Muscle of leg (tissue), 11 donors: ENCODE measurements around the gene TMIGD1. TPM values are rescaled to one million over a fixed set of nuclear protein-coding genes. Genes with fewer than 3 reads are reported as not detected.

Experiments
- DNase-seq: peaks from one replicate; pipeline ENCODE4 v3.0.0; 2013
- H3K27ac ChIP-seq: one replicate; pipeline ENCODE4 v1.5.1; 2013; ENCODE audit warnings: mild to moderate bottlenecking, low read length, control low read depth
- H3K27me3 ChIP-seq: one replicate; pipeline ENCODE4 v1.6.1; 2013; ENCODE audit warnings: low read length; ENCODE audit not compliant: control insufficient read depth, insufficient read depth
- H3K36me3 ChIP-seq: one replicate; pipeline ENCODE4 v1.6.1; 2013; ENCODE audit warnings: low read length; ENCODE audit not compliant: control insufficient read depth, insufficient read depth
- H3K4me1 ChIP-seq: one replicate; pipeline ENCODE4 v1.6.1; 2013; ENCODE audit warnings: low read length; ENCODE audit not compliant: control insufficient read depth, insufficient read depth
- H3K4me3 ChIP-seq: one replicate; pipeline ENCODE4 v1.5.1; 2013; ENCODE audit warnings: low read length, control low read depth
- H3K9me3 ChIP-seq: replicated peaks from 2 replicates; pipeline ENCODE4 v1.6.1; 2013; ENCODE audit warnings: low read depth, low read length; ENCODE audit not compliant: control insufficient read depth
- WGBS: methylation state at CpG from one replicate; pipeline ENCODE4 v1.1.5; 2013; ENCODE audit warnings: missing lambda C conversion rate; ENCODE audit not compliant: insufficient coverage; 5-methylcytosine and 5-hydroxymethylcytosine counted together
- polyA plus RNA-seq, 8 donors: library from polyadenylated mRNA; unstranded; fragments of 120-200 nt; gene quantifications; one replicate each; pipeline versions ENCODE4 v1.2.1 to v1.2.3, GENCODE V29; 2013; ENCODE audit warnings: inconsistent platforms in 1 of 8, low replicate concordance in 1 of 8; ENCODE audit not compliant: insufficient read length in 8 of 8, insufficient read depth in 1 of 8
- total RNA-seq: library from RNA; stranded (reverse); fragments of 120-200 nt; gene quantifications from one replicate; pipeline ENCODE4 v1.2.4, GENCODE V29; 2013

The TMIGD1 gene
- total and polyA plus RNA-seq, 9 donors, result 0.41 to 0.56 TPM; not detected in 7

DNA sequence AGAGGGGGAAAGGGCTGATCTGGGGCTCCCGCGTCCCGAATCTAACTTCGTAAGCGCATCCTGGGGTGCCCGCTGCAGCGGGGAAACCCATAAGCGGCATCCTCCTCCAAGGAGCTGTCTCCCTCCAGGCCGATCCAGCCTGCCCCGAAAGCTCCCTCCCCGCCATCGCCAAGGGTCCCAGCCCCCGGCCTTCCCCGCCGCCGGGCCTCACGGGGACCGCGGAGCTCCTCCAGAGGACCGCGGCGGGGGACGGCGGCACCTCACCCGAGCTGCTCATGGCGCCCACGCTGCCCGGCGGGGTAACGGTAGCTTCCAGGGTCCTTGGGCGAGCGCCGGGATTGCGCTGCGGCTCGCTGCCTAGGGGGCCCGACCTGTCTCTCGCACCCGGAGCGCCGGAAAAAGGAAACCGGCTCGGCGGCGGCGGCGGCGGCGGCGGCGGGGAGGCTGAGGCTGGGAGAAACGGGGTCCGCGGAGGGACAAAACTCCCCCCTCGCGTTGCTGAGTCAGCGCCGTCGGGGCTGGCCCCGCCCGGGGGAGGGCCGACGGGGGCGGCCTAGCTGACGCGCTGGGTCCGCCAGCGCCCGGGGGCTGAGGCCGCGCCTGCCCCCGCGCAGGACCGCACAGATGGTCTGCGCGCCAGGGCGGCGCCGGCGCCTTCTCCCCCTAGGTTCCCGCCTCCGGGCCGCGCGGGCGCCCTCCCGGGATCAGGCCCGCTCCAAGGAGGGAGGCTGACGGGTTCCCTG lies 42.1 kb downstream of the TMIGD1 start, which contains the start of gene BLMH:
Gene BLMH, minus strand, starts transcription at position 402 of the 743 bp plus-strand sequence. Its CDS starts 125 bp downstream, at position 277.
- no peaks in the 10 kb centered on the region for H3K27me3 ChIP-seq
- 0% methylated on average over 85 of the region's 89 CpGs for WGBS
- peak; percentile 94 for DNase-seq

DNA sequence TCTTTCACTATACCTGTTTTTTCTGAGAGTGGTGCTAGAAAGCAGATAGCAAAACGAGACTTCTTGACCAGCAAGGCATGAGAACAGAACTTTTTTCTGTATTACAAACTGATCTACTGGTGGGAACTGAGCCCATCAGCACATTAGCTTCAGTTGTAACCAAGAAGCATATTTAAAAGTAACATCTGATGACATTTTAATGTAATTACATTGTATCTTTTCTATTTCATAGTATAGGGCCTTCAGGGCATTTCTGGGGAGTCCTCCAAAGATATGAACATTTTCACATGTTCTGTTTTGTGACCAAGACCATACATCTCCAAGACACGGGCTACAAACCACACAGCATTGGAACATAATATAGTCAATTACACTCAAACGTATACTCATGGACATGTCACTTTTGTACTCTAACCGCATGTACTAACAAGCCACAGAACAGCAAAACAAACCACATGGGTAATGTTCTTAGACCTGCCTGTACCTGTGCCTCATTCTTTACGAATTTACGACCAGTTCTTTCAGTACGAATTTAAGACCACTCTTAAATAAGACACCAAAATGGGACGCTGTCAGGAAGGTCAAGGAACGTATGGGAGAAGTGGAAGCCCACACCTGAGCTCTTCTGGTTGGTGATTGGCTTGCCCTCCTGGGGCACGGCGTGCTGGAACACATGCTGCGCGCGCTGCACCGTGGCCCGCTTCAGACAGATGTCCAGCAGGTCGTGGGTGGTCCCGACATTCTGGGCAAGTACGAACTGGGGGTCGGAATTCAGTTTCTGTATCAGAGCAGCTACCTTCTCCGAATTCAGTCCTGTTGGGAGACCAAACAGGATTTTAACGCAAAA lies 42.9 kb downstream of the TMIGD1 start:
- DNase-seq, result peak; percentile 43
- no peak overlapping the region for H3K27ac ChIP-seq

More for the DNA sequence above, 42.1 kb downstream of the TMIGD1 start, which contains the start of gene BLMH:
- peaks cover 13% of the 10 kb centered on the region for H3K36me3 ChIP-seq
- no peaks in the 10 kb centered on the region for H3K9me3 ChIP-seq
- peak within 1 kb of the TSS; percentile 85 for H3K27ac ChIP-seq
- peaks cover 10% of the 10 kb centered on the region for H3K4me1 ChIP-seq
- H3K4me3 ChIP-seq, result peak within 1 kb of the TSS; percentile 96

DNA sequence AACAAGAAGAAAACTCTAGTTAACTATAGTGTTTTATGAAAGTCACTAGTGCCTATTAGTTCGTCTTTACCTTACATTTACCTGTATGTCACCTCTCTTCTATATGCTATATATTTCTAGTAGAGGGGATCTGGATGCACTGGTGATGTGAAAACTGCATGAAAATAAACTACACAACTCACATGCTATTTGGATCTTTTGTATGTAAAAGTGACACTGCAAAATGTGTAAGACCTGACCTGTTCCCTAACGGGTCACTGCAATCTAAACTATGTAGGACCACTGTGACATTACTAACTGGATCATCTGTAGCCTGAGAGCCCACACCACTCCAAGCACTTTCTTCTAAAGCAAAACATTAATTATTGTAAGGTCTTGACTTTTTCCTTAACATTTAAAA lies 43.8 kb downstream of the TMIGD1 start:
- Histone ChIP-seq H3K27me3 (no peaks in the 10 kb centered on the region), H3K36me3 (peaks cover 20% of the 10 kb centered on the region), H3K27ac (no peak overlapping the region), H3K9me3 (no peaks in the 10 kb centered on the region), H3K4me3 (no peak overlapping the region), H3K4me1 (peaks cover 10% of the 10 kb centered on the region)
- no peak for DNase-seq
- WGBS, result no CpG with 5 or more reads among the region's 2 CpGs

More for the DNA sequence above, 42.9 kb downstream of the TMIGD1 start:
- 1% methylated on average over 14 of the region's 22 CpGs for WGBS
- H3K9me3 ChIP-seq, result no peaks in the 10 kb centered on the region
- no peaks in the 10 kb centered on the region for H3K27me3 ChIP-seq
- H3K4me3 ChIP-seq, result peak overlapping the region; percentile 96
- peaks cover 13% of the 10 kb centered on the region for H3K36me3 ChIP-seq
- peaks cover 10% of the 10 kb centered on the region for H3K4me1 ChIP-seq

DNA sequence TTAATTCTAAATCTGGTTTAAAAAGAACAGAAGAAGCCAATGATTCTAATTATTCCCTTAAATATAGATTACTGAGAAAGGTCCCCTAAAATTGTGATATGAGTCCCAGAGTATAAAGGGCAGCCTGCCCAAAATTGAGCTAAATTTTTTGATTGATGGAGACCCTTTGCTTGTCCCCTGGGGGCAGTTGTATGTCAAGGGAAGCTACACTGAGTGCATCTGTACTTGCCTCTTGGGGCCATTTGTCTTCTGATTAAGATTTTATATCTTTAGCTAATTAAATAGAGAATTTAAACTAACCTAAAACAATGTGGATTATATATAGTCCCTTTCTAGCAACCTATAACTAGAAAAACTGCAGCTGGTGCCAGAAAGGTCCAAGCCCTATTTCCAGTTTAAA lies 54.7 kb downstream of the TMIGD1 start:
- Histone ChIP-seq H3K36me3 (peaks cover 21% of the 10 kb centered on the region), H3K27me3 (no peaks in the 10 kb centered on the region), H3K27ac (no peak overlapping the region), H3K4me1 (no peaks in the 10 kb centered on the region), H3K4me3 (no peak overlapping the region), H3K9me3 (no peaks in the 10 kb centered on the region)
- DNase-seq, result no peak

DNA sequence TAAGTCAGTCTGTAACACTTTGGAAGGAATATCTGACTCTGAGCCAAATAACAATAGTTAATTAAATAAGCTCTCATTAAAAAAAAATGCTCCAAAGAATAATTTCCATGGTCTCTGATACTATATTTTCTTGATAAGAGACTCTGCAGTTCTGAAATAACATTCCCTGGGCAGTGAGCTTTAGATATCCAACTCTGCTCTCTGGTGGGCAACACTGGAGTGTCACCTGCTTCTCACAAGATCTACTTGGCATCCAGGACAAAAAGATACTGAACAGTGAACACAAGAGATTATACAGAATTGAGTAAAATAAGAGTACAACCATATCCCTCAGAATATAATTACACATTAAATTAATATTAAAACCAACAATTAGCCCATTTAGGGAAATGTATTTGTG lies 55.8 kb downstream of the TMIGD1 start:
- H3K36me3 ChIP-seq, result peaks cover 26% of the 10 kb centered on the region

GRCh38 chr17:30275911-30276310 lies 57.9 kb downstream of the TMIGD1 start:
- no peaks in the 10 kb centered on the region for H3K27me3 ChIP-seq
- H3K4me3 ChIP-seq, result no peak overlapping the region
- WGBS, result no CpG with 5 or more reads among the region's 2 CpGs
- H3K36me3 ChIP-seq, result peaks cover 34% of the 10 kb centered on the region
- no peak overlapping the region for H3K27ac ChIP-seq
- no peak for DNase-seq
- H3K9me3 ChIP-seq, result no peaks in the 10 kb centered on the region
- H3K4me1 ChIP-seq, result no peaks in the 10 kb centered on the region

More for the DNA sequence above, 55.8 kb downstream of the TMIGD1 start:
- no peak overlapping the region for H3K27ac ChIP-seq
- H3K9me3 ChIP-seq, result no peaks in the 10 kb centered on the region
- H3K4me1 ChIP-seq, result no peaks in the 10 kb centered on the region
- no peaks in the 10 kb centered on the region for H3K27me3 ChIP-seq
- peak; percentile 50 for DNase-seq
- no peak overlapping the region for H3K4me3 ChIP-seq

DNA sequence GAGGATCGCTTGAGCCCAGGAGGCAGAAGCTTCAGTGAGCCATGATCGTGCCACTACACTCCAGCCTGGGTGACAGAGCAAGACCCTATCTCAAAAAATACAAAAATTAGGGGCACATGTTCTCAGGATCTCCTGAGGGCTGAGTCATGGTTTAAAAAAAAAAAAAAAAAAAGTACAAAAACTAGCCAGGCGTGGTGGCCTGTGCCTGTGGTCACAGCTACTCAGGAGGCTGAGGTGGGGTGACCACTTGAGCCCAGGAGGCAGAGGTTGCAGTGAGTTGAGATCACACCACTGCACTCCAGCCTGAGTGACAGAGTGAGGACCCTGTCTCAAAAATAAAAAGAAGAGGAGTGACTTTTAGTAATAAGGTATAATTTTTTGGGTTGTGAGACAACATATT lies 59.0 kb downstream of the TMIGD1 start:
- H3K4me1 ChIP-seq, result no peaks in the 10 kb centered on the region

GRCh38 chr17:30273373-30273772 lies 60.5 kb downstream of the TMIGD1 start:
- Histone ChIP-seq H3K27ac (no peak overlapping the region), H3K4me3 (no peak overlapping the region), H3K36me3 (peaks cover 26% of the 10 kb centered on the region), H3K9me3 (no peaks in the 10 kb centered on the region), H3K27me3 (no peaks in the 10 kb centered on the region), H3K4me1 (no peaks in the 10 kb centered on the region)
- WGBS, result 80% methylated on average over 2 of the region's 6 CpGs
- no peak for DNase-seq

More for the DNA sequence above, 59.0 kb downstream of the TMIGD1 start:
- Histone ChIP-seq H3K27ac (no peak overlapping the region), H3K4me3 (no peak overlapping the region), H3K36me3 (peaks cover 30% of the 10 kb centered on the region), H3K27me3 (no peaks in the 10 kb centered on the region), H3K9me3 (no peaks in the 10 kb centered on the region)
- DNase-seq, result no peak
- WGBS, result no CpG with 5 or more reads among the region's 3 CpGs

DNA sequence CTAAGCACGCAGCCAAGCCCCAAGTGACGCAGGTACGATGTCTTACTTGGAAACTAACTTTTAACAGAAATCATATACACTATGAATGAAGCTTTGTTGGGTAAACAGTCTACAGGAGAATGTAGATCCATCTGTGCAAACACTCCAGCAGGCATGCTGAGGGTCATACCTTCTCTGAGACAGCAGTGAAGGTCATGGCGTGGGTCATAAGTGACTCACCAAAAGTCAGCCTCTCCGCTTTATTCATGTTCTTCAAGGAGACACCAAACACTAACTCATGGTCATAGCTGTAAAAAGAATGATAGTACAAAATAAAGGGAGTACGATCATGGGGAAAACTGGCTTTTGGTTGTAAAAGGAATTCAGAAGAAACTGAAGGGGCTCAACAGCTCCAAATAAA lies 62.8 kb downstream of the TMIGD1 start:
- no peak overlapping the region for H3K27ac ChIP-seq
- H3K9me3 ChIP-seq, result no peaks in the 10 kb centered on the region
- WGBS, result no CpG with 5 or more reads among the region's 6 CpGs
- peaks cover 28% of the 10 kb centered on the region for H3K36me3 ChIP-seq
- DNase-seq, result no peak
- no peaks in the 10 kb centered on the region for H3K4me1 ChIP-seq
- no peaks in the 10 kb centered on the region for H3K27me3 ChIP-seq
- no peak overlapping the region for H3K4me3 ChIP-seq

- no peak for DNase-seq
- no peaks in the 10 kb centered on the region for H3K9me3 ChIP-seq
- no peaks in the 10 kb centered on the region for H3K4me1 ChIP-seq
- H3K27ac ChIP-seq, result no peak overlapping the region
- peaks cover 31% of the 10 kb centered on the region for H3K36me3 ChIP-seq
- H3K27me3 ChIP-seq, result no peaks in the 10 kb centered on the region
- whole genome bisulfite sequencing, result no CpG with 5 or more reads among the region's 2 CpGs
- no peak overlapping the region for H3K4me3 ChIP-seq
Observed at GRCh38 chr17:30267625-30268024, 66.2 kb downstream of the TMIGD1 start.
